ENCODE measurements around the gene EXTL2. TPM values are rescaled to one million over a fixed set of nuclear protein-coding genes. Genes with fewer than 3 reads are reported as not detected.

EXTL2 gene
- polyA plus RNA-seq, 2 of the 4 experiments (the other 2 are of a cell fraction): 9.4 to 22.4 TPM

DNA sequence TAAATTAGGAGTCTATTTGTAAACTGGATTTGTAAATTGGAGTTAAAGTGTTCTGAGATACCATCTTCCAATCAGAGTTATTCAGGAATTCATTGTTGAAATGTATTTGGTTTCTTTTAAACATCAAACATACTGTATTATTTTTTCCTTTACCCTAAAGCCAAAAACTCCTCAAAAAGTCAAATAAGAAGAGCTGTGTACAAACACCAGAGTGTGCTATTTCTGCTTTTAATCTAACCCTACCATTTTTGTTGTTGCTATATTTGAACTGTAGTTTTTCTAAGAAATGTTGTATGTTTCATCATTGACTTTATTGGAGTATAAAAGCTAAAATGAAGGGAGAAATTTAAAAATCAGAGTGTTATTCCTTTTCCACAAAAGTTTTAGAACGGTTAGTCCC lies 37.1 kb upstream of the EXTL2 start:
- no peaks in the 10 kb centered on the region for H3K9me3 ChIP-seq
- ChIA-PET POLR2A (no interaction called here), CTCF (interaction anchor here (0.6 kb wide), 1 partner anchor 746 kb away, joined by 4 read pairs; no protein-coding TSS in a partner anchor)
- FAIRE-seq (no peak), ATAC-seq (no peak), DNase-seq (ENCODE audit: low read depth in 1 of 2, low spot score in 1 of 2) (no peak)
- H3K4me1 ChIP-seq: no peaks in the 10 kb centered on the region
- no peak overlapping the region for H3K4me2 ChIP-seq
- TF ChIP-seq NR3C1 (IDR thresholded peaks at IDR 0.05): no peak
- TF ChIP-seq JUNB (IDR thresholded peaks at IDR 0.05): no peak
- no peak overlapping the region for H3K4me3 ChIP-seq
- WGBS (ENCODE audit: missing lambda C conversion rate): 90% methylated on average over 1 of the region's 1 CpG
- no peak overlapping the region for H3K27ac ChIP-seq

DNA sequence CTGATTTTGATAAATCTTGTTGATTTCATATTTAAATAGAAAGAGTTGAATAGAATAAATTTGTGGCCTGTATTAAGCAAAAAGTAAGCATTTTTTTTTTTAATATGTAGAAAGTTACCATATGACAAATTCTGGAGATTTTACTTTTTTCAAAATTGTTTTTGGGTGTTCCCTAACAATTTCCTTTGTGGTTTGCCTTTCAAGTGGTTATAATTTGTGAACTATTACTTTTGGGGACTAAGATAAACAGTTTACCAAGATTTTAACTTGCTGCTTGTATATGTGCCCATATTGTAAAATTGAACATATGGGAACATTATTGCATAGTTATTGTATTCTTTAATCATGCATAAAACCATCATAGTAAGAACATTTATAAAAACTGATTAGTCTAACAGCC lies 35.9 kb upstream of the EXTL2 start:
- Histone ChIP-seq H3K9me3 (no peaks in the 10 kb centered on the region), H3K4me2 (no peak overlapping the region), H3K27ac (no peak overlapping the region), H3K4me1 (no peaks in the 10 kb centered on the region), H3K4me3 (no peak overlapping the region)
- DNase-seq (ENCODE audit: low read depth in 1 of 2, low spot score in 1 of 2) (no peak), ATAC-seq (no peak), FAIRE-seq (no peak)
- ChIA-PET CTCF (interaction anchor here (1.4 kb wide), 1 partner anchor 358 kb away, joined by 6 read pairs; no protein-coding TSS in a partner anchor), POLR2A (no interaction called here)
- no peak for TF ChIP-seq FOSB (CRISPR knock-in tag; IDR thresholded peaks at IDR 0.05)
- TF ChIP-seq CBX2 (IDR thresholded peaks at IDR 0.05; ENCODE audit: borderline replicate concordance, low read depth): no peak
- TF ChIP-seq, protein P1, sequence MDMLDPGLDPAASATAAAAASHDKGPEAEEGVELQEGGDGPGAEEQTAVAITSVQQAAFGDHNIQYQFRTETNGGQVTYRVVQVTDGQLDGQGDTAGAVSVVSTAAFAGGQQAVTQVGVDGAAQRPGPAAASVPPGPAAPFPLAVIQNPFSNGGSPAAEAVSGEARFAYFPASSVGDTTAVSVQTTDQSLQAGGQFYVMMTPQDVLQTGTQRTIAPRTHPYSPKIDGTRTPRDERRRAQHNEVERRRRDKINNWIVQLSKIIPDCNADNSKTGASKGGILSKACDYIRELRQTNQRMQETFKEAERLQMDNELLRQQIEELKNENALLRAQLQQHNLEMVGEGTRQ (IDR thresholded peaks at IDR 0.05): no peak
- TF ChIP-seq PHF8 (IDR thresholded peaks at IDR 0.05; ENCODE audit: borderline replicate concordance, low read depth): no peak
- no peak for TF ChIP-seq RARB (CRISPR knock-in tag; IDR thresholded peaks at IDR 0.05)
- no peak for TF ChIP-seq ZNF302 (CRISPR knock-in tag; IDR thresholded peaks at IDR 0.05)
- TF ChIP-seq HOXB5 (CRISPR knock-in tag; IDR thresholded peaks at IDR 0.05): no peak
- no peak for TF ChIP-seq POLR2AphosphoS2 (conservative IDR thresholded peaks at IDR 0.05; ENCODE audit: low read length)
- TF ChIP-seq, protein P2, sequence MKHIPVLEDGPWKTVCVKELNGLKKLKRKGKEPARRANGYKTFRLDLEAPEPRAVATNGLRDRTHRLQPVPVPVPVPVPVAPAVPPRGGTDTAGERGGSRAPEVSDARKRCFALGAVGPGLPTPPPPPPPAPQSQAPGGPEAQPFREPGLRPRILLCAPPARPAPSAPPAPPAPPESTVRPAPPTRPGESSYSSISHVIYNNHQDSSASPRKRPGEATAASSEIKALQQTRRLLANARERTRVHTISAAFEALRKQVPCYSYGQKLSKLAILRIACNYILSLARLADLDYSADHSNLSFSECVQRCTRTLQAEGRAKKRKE (CRISPR knock-in tag; IDR thresholded peaks at IDR 0.05; ENCODE audit: low read depth): no peak
- TF ChIP-seq TP53 (CRISPR knock-in tag; IDR thresholded peaks at IDR 0.05): no peak

DNA sequence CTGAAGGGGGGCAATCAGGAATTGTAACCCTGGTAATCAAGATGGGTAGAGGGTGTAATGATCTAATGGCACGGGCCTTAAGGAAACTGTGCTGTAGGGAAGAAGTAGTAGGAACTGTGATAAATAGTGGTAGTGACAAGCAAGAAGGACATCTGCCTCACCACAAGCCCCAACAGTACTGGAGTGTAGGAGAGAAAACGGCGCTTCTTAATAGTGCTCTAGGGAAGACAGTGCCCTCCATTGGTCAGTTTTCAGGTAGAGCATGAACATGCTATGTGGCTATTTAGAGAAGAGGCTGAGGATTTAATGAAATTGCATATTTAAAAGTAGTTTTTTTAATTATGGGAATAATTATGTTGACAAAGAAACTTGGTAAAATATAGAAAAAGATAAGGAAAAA lies 33.5 kb upstream of the EXTL2 start:
- peak in 1 of 2 experiments; percentile 7 for DNase-seq (ENCODE audit: low read depth in 1 of 2, low spot score in 1 of 2)
- H3K4me3 ChIP-seq: no peak overlapping the region
- ATAC-seq: 0 out of 6 replicates have a peak, but pooled peaks of 1 of the 2 experiments have one; percentile 47
- ChIA-PET CTCF (no interaction called here), POLR2A (no interaction called here)
- WGBS (ENCODE audit: missing lambda C conversion rate): 94% methylated on average over 3 of the region's 3 CpGs
- no peaks in the 10 kb centered on the region for H3K9me3 ChIP-seq
- TF ChIP-seq EHMT2 (IDR thresholded peaks at IDR 0.05; ENCODE audit: low read depth): no peak
- H3K27ac ChIP-seq: no peak overlapping the region
- no peaks in the 10 kb centered on the region for H3K4me1 ChIP-seq
- H3K4me2 ChIP-seq: no peak overlapping the region
- no peak for FAIRE-seq

DNA sequence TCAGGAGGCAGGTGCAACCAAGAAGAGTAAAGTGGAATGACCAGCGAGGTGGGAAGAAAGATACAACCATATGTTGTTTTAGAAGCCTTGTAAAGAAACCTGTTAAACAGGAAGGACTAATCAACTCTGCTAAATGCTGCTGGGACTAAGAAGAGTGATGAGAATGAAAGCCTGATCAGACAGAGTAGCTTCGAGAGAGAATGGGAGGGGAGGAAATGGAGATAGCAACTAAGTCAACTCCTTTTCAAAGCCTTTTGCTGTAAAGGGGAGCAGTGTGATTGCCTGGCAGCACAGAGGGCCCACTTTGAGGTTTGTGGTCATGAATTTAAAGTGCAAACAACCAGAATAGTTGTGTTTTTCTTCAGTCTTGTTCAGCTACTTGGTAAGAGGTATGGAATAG lies 32.6 kb upstream of the EXTL2 start:
- Histone ChIP-seq H3K27ac (no peak overlapping the region), H3K4me1 (no peaks in the 10 kb centered on the region), H3K4me2 (no peak overlapping the region), H3K4me3 (no peak overlapping the region), H3K9me3 (no peaks in the 10 kb centered on the region)
- CTCF ChIA-PET: no interaction called here
- DNase-seq (ENCODE audit: low read depth in 1 of 2, low spot score in 1 of 2) (no peak), FAIRE-seq (no peak), ATAC-seq (no peak)
- POLR2A ChIA-PET: no interaction called here
- WGBS (ENCODE audit: missing lambda C conversion rate): 66% methylated on average over 2 of the region's 2 CpGs
- TF ChIP-seq SMC3 (IDR thresholded peaks at IDR 0.05) (no peak), HDAC2 (IDR thresholded peaks at IDR 0.05) (no peak), FOSL2 (IDR thresholded peaks at IDR 0.05) (no peak), FOSL2 (CRISPR knock-in tag; IDR thresholded peaks at IDR 0.05) (no peak), SREBF2 (IDR thresholded peaks at IDR 0.05) (no peak), POLR2AphosphoS2 (conservative IDR thresholded peaks at IDR 0.05; ENCODE audit: low read length) (no peak), JUN (IDR thresholded peaks at IDR 0.05) (no peak), MAZ (IDR thresholded peaks at IDR 0.05; ENCODE audit: borderline replicate concordance, low read depth, low read length) (no peak), BHLHE40 (IDR thresholded peaks at IDR 0.05; ENCODE audit: low read depth, low read length) (no peak), CEBPB (IDR thresholded peaks at IDR 0.05) (no peak), ZC3H11A (IDR thresholded peaks at IDR 0.05) (no peak), CHD4 (IDR thresholded peaks at IDR 0.05; ENCODE audit: borderline replicate concordance) (no peak), KDM5A (IDR thresholded peaks at IDR 0.05) (no peak), TFCP2L1 (CRISPR knock-in tag; IDR thresholded peaks at IDR 0.05) (no peak), EP300 (IDR thresholded peaks at IDR 0.05) (no peak)
- TF ChIP-seq, protein P1 (IDR thresholded peaks at IDR 0.05): no peak
- TF ChIP-seq, protein P2 (CRISPR knock-in tag; IDR thresholded peaks at IDR 0.05; ENCODE audit: low read depth): no peak
- TF ChIP-seq, protein P3, sequence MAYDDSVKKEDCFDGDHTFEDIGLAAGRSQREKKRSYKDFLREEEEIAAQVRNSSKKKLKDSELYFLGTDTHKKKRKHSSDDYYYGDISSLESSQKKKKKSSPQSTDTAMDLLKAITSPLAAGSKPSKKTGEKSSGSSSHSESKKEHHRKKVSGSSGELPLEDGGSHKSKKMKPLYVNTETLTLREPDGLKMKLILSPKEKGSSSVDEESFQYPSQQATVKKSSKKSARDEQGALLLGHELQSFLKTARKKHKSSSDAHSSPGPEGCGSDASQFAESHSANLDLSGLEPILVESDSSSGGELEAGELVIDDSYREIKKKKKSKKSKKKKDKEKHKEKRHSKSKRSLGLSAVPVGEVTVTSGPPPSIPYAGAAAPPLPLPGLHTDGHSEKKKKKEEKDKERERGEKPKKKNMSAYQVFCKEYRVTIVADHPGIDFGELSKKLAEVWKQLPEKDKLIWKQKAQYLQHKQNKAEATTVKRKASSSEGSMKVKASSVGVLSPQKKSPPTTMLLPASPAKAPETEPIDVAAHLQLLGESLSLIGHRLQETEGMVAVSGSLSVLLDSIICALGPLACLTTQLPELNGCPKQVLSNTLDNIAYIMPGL (CRISPR knock-in tag; IDR thresholded peaks at IDR 0.05; ENCODE audit: borderline replicate concordance): no peak
- TF ChIP-seq, protein P4, sequence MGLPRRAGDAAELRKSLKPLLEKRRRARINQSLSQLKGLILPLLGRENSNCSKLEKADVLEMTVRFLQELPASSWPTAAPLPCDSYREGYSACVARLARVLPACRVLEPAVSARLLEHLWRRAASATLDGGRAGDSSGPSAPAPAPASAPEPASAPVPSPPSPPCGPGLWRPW (IDR thresholded peaks at IDR 0.05): no peak
